ENCODE results near the gene MRPL9. TPM values are rescaled to one million over a fixed set of nuclear protein-coding genes. Genes with fewer than 3 reads are reported as not detected.
"Not testable (repeated sequence)": the region's sequence is repeated elsewhere in the genome, so short reads cannot be mapped to it uniquely, and the experiment has no call there.

The MRPL9 gene
- total and polyA plus RNA-seq, 9 donors = 66.3 to 87.9 (median 74.8) TPM

DNA sequence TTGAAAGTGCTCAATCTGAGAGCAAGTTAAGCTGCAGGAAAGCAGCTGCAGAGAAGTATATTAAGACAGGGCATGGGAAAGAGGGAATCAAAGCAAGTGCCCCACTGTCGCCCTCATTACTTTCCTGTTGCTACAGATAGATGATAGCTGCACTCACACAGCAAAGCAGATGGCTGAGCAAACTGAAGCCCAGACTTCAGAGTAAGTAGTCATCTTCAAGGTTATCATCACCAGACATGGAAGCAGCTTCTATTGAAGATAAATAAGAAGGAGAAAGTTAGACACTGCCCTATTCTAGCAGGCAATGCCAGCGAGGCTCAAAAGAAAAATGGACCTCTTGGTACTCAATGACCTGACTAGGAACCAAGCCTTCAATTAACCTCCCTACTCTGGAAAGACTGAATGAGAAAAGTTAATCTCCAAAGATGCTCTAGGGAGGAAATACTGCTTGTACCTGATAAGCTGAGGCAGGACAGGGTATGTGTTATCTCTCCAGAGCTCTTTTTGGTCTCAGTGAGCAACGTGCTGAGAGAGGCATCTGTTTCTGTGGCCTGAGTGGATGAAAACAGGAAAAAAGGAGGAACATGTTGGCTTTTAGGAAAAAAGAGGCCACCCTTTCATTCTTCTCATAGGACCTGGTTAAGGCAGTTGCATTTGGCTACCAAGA is 11.1 kb upstream of the MRPL9 start:
- no peaks in the 10 kb centered on the region for H3K4me1 ChIP-seq (ENCODE audit: control insufficient read depth, insufficient read depth, low read length)
- no peak overlapping the region for H3K4me3 ChIP-seq (ENCODE audit: low read length)
- no peaks in the 10 kb centered on the region for H3K27me3 ChIP-seq (ENCODE audit: control insufficient read depth, insufficient read depth, low read length)
- peaks cover 10% of the 10 kb centered on the region for H3K36me3 ChIP-seq (ENCODE audit: control insufficient read depth, insufficient read depth, low read length)
- no peaks in the 10 kb centered on the region for H3K9me3 ChIP-seq (replicated peaks; ENCODE audit: control insufficient read depth, low read depth, low read length)
- DNase-seq = no peak
- 80% methylated on average over 1 of the region's 3 CpGs for WGBS (ENCODE audit: insufficient coverage)
- no peak overlapping the region for H3K27ac ChIP-seq (ENCODE audit: low read length)

DNA sequence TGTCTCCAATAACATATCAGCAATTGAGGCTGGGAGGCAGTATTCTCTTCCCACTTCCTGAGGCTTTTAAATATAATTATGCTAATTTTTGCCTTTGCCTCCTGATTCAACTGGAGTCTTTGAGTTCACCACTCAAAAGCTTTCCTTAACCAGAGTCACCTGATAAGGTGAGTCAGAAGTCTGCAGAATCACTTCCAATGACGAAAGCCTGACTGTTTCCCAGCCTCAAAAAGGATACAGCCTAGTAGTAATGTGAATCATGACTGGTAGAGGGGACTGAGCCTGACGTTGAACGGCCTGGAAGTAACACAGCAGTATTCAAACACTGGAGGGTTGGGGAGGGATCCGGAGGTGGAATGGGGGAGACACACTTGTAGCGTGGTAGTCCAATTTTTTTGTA is 10.4 kb upstream of the MRPL9 start:
- no peaks in the 10 kb centered on the region for H3K4me1 ChIP-seq (ENCODE audit: control insufficient read depth, insufficient read depth, low read length)
- H3K36me3 ChIP-seq (ENCODE audit: control insufficient read depth, insufficient read depth, low read length) = peaks cover 8% of the 10 kb centered on the region
- WGBS (ENCODE audit: insufficient coverage) = 71% methylated on average over 3 of the region's 5 CpGs

DNA sequence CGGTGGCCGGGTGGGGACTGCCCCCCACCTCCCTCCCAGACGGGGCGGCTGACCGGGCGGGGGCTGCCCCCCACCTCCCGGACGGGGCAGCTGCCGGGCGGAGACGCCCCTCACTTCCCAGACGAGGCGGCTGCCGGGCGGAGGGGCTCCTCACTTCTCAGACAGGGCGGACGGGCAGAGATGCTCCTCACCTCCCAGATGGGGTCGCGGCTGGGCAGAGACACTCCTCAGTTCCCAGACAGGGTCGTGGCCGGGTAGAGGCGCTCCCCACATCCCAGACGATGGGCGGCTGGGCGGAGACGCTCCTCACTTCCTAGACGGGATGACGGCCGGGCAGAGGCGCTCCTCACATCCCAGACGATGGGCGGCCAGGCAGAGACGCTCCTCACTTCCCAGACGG is 6.0 kb upstream of the MRPL9 start:
- DNase-seq; H3K36me3 ChIP-seq (ENCODE audit: control insufficient read depth, insufficient read depth, low read length); H3K4me1 ChIP-seq (ENCODE audit: control insufficient read depth, insufficient read depth, low read length); H3K9me3 ChIP-seq (replicated peaks; ENCODE audit: control insufficient read depth, low read depth, low read length); H3K4me3 ChIP-seq (ENCODE audit: low read length); H3K27me3 ChIP-seq (ENCODE audit: control insufficient read depth, insufficient read depth, low read length); H3K27ac ChIP-seq (ENCODE audit: low read length): not testable (repeated sequence)
- 79% methylated on average over 5 of the region's 34 CpGs for WGBS (ENCODE audit: insufficient coverage)

More for the DNA sequence above, 10.4 kb upstream of the MRPL9 start:
- Histone ChIP-seq H3K9me3 (replicated peaks; ENCODE audit: control insufficient read depth, low read depth, low read length) (no peaks in the 10 kb centered on the region), H3K4me3 (ENCODE audit: low read length) (no peak overlapping the region), H3K27me3 (ENCODE audit: control insufficient read depth, insufficient read depth, low read length) (no peaks in the 10 kb centered on the region), H3K27ac (ENCODE audit: low read length) (no peak overlapping the region)
- DNase-seq = no peak

DNA sequence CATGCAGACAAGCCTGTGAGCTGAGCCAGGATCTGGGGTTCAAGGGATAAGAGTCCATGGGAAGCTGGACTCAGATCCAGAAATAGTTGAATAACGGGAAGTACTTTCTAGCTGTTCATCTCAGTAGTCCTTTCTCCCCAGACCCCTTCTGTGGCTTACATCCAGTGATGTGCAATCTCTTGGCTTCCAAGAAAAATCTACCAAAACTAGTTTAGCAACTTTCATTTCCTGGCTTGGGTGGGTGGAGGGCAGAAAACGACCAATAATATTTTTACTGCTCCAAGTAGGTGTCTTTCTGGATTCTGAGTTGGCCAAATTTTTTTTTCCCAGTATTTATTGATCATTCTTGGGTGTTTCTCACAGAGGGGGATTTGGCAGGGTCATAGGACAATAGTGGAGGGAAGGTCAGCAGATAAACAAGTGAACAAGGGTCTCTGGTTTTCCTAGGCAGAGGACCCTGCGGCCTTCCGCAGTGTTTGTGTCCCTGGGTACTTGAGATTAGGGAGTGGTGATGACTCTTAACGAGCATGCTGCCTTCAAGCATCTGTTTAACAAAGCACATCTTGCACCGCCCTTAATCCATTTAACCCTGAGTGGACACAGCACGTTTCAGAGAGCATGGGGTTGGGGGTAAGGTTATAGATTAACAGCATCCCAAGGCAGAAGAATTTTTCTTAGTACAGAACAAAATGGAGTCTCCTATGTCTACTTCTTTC is 5.2 kb upstream of the MRPL9 start:
- not testable (repeated sequence) for DNase-seq; H3K27ac ChIP-seq (ENCODE audit: low read length)
- no CpG with 5 or more reads among the region's 7 CpGs for WGBS (ENCODE audit: insufficient coverage)

DNA sequence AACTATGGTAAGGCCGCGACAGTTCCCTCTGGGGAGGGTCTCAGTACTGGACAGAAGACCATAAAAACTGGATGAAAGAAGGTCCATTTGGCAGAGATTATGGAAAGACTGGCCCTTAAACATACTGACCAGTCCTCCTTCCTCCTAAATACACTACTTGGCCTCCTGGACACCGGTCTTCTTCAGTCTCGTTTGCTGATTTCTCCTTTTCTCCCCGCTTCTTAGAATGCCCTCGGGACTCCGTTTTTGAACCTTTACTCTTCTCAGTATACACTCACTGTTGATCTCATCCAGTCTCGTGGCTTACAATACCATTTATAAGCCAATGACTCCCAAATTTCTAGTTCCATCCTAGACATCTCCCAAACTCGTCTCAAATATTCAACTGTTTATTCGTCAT is 694 bp upstream of the MRPL9 start:
- H3K27ac ChIP-seq (ENCODE audit: low read length) = peak overlapping the region; percentile 87
- H3K27me3 ChIP-seq (ENCODE audit: control insufficient read depth, insufficient read depth, low read length) = no peaks in the 10 kb centered on the region
- H3K4me1 ChIP-seq (ENCODE audit: control insufficient read depth, insufficient read depth, low read length) = peaks cover 7% of the 10 kb centered on the region
- no peak for DNase-seq
- H3K4me3 ChIP-seq (ENCODE audit: low read length) = peak overlapping the region; percentile 76
- WGBS (ENCODE audit: insufficient coverage) = 54% methylated on average over 8 of the region's 10 CpGs
- H3K9me3 ChIP-seq (replicated peaks; ENCODE audit: control insufficient read depth, low read depth, low read length) = no peaks in the 10 kb centered on the region
- H3K36me3 ChIP-seq (ENCODE audit: control insufficient read depth, insufficient read depth, low read length) = peaks cover 28% of the 10 kb centered on the region

More for the DNA sequence above, 5.2 kb upstream of the MRPL9 start:
- H3K4me3 ChIP-seq (ENCODE audit: low read length); H3K9me3 ChIP-seq (replicated peaks; ENCODE audit: control insufficient read depth, low read depth, low read length); H3K4me1 ChIP-seq (ENCODE audit: control insufficient read depth, insufficient read depth, low read length); H3K36me3 ChIP-seq (ENCODE audit: control insufficient read depth, insufficient read depth, low read length); H3K27me3 ChIP-seq (ENCODE audit: control insufficient read depth, insufficient read depth, low read length): not testable (repeated sequence)

DNA sequence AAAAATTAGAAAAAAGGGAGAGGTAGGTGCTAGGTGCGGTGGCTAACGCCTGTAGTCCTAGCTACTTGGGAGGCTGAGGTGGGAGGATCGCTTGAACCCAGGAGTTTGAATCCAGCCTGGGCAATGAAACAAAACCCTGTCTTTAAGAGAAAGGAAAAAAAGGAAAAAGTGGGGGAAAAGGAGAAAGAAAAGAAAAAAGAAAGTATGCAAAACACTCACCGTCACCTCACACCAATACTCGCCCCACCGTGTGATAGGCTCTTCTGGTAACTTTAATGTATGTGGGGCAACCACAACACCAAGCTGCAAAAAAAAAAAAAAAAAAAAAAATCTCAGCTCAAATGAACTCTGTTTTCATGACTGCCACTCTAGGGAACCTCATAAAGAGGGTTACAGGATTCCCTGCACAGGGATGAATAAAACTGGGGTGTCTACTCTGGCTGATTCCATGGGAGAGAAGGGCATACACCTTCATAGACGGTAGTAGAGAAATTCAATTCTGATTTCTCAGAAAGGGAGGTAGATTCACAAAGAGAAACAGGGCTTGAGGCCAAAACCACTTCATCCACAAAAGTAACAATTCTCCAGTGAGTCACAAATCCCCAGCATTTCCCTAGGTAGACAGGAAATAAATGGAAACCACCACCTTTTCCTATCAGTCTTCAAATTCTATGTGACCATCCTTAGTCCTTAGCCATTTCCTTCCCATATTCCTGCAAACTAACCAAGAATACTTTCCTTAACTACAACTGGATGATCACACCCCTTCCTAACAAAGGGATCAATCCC is 2.5 kb downstream of the MRPL9 start:
- 86% methylated on average over 3 of the region's 7 CpGs for WGBS (ENCODE audit: insufficient coverage)
- DNase-seq = no peak
- H3K36me3 ChIP-seq (ENCODE audit: control insufficient read depth, insufficient read depth, low read length) = peaks cover 49% of the 10 kb centered on the region

DNA sequence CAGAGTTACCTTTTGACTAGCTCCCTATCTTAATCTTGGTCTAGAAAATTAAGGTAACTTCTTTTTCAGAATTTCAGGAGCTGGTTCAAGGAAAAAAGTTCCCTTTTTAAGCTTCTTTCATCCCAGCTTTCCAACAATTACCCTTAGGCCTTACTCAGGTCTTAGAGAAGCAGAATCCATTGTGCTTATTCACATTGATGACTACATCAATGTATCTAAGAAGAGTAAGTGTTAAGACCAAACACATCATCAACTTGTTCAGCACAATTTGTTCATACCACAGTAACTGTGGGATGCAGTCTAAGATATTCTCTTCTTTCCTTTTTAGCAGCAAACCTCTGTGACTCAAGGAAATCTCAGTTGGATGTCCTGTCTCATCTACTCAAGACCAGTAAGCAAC is 4.1 kb downstream of the MRPL9 start:
- H3K4me1 ChIP-seq (ENCODE audit: control insufficient read depth, insufficient read depth, low read length) = peaks cover 7% of the 10 kb centered on the region
- no peak for DNase-seq
- H3K27me3 ChIP-seq (ENCODE audit: control insufficient read depth, insufficient read depth, low read length) = no peaks in the 10 kb centered on the region
- H3K36me3 ChIP-seq (ENCODE audit: control insufficient read depth, insufficient read depth, low read length) = peaks cover 55% of the 10 kb centered on the region
- no peaks in the 10 kb centered on the region for H3K9me3 ChIP-seq (replicated peaks; ENCODE audit: control insufficient read depth, low read depth, low read length)
- H3K27ac ChIP-seq (ENCODE audit: low read length) = no peak overlapping the region
- no peak overlapping the region for H3K4me3 ChIP-seq (ENCODE audit: low read length)

More for the DNA sequence above, 2.5 kb downstream of the MRPL9 start:
- H3K4me3 ChIP-seq (ENCODE audit: low read length) = no peak overlapping the region
- H3K27me3 ChIP-seq (ENCODE audit: control insufficient read depth, insufficient read depth, low read length) = no peaks in the 10 kb centered on the region
- no peaks in the 10 kb centered on the region for H3K9me3 ChIP-seq (replicated peaks; ENCODE audit: control insufficient read depth, low read depth, low read length)
- peaks cover 7% of the 10 kb centered on the region for H3K4me1 ChIP-seq (ENCODE audit: control insufficient read depth, insufficient read depth, low read length)
- H3K27ac ChIP-seq (ENCODE audit: low read length) = no peak overlapping the region

DNA sequence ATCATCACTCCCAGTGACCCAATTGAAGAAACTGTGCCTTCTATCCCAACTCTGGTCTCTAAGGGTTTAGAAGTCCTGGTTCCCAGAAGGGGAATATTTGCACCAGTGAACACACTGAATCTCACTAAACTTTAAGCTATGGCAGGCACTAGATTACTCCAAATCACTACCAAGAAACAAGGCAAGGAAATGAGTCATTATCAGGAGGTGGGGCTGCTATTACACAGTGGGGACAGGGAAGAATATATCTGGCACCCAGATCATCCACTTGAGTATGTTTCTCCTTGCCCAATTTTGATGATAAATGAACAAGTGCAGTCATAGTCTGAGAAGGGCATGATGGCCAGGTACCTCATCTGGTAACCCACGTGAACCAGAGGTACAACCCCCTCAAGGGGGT is 7.0 kb downstream of the MRPL9 start:
- no peaks in the 10 kb centered on the region for H3K9me3 ChIP-seq (replicated peaks; ENCODE audit: control insufficient read depth, low read depth, low read length)
- no CpG with 5 or more reads among the region's 1 CpG for WGBS (ENCODE audit: insufficient coverage)
- DNase-seq = no peak
- H3K4me3 ChIP-seq (ENCODE audit: low read length) = no peak overlapping the region
- peaks cover 45% of the 10 kb centered on the region for H3K36me3 ChIP-seq (ENCODE audit: control insufficient read depth, insufficient read depth, low read length)
- H3K27ac ChIP-seq (ENCODE audit: low read length) = no peak overlapping the region
- no peaks in the 10 kb centered on the region for H3K4me1 ChIP-seq (ENCODE audit: control insufficient read depth, insufficient read depth, low read length)
- H3K27me3 ChIP-seq (ENCODE audit: control insufficient read depth, insufficient read depth, low read length) = no peaks in the 10 kb centered on the region

DNA sequence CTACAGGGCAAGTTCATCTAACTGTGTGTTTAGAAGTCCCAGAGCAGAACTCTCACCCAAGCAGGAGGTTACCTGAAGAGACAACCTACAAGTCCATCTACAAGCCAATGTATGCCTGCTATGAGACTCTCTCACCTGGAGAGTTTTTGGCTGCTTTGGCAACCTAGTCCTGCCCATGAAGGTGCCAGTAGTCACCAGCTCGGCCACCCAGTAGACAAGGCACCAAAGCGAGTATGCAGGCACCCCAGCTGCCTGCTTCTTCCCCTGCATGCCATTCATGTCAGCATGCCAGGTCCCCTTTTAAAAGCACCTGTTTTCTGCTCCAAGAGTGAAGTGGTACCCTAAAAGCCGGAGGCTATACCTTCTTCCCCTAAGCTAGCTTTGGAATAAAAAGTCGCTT is 21.8 kb downstream of the MRPL9 start:
- WGBS (ENCODE audit: insufficient coverage) = 90% methylated on average over 3 of the region's 4 CpGs
- Histone ChIP-seq H3K4me1 (ENCODE audit: control insufficient read depth, insufficient read depth, low read length) (no peaks in the 10 kb centered on the region), H3K4me3 (ENCODE audit: low read length) (no peak overlapping the region), H3K27me3 (ENCODE audit: control insufficient read depth, insufficient read depth, low read length) (peaks cover 7% of the 10 kb centered on the region), H3K9me3 (replicated peaks; ENCODE audit: control insufficient read depth, low read depth, low read length) (peaks cover 12% of the 10 kb centered on the region), H3K27ac (ENCODE audit: low read length) (no peak overlapping the region), H3K36me3 (ENCODE audit: control insufficient read depth, insufficient read depth, low read length) (no peaks in the 10 kb centered on the region)
- no peak for DNase-seq

DNA sequence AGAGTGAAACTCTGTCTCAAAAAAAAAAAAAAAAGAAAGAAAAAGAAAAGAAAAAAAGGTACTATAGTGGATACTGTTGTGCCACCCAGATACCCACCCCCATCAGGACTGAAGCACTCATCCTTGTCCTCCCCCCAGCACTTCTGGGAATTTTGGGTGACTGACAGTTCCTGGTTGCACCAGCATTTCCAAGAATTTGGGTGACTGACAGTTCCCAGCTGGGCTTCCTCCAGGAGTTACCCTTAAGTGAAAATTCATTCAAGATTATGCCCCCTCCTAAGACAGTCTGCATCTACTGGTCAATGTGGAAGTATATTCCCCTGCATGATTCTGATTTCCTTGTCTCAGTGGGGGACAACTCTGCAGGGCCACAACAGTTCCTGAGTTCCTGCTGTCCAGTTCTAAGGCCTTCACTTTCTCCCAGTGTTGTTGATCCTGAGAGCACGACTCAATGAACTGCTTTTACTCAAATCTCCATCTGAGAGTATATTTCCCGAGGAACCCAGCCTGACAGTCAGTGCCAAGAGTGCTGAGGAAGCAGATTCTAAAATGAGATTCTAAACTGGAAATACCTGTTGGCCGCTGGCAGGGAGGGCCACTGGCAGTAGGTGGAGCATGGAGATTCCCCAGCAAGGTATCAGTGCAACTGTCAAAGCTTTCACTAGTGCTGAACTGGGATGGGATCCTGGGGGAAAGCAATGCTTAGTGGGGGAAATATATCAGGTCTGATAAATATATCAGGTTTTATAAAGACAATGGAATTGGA is 23.5 kb downstream of the MRPL9 start:
- no peak overlapping the region for H3K4me3 ChIP-seq (ENCODE audit: low read length)
- no peak for DNase-seq
- no peaks in the 10 kb centered on the region for H3K36me3 ChIP-seq (ENCODE audit: control insufficient read depth, insufficient read depth, low read length)
- H3K27me3 ChIP-seq (ENCODE audit: control insufficient read depth, insufficient read depth, low read length) = peaks cover 2% of the 10 kb centered on the region
- no peak overlapping the region for H3K27ac ChIP-seq (ENCODE audit: low read length)
- peaks cover 12% of the 10 kb centered on the region for H3K9me3 ChIP-seq (replicated peaks; ENCODE audit: control insufficient read depth, low read depth, low read length)
- H3K4me1 ChIP-seq (ENCODE audit: control insufficient read depth, insufficient read depth, low read length) = no peaks in the 10 kb centered on the region
- WGBS (ENCODE audit: insufficient coverage) = 67% methylated on average over 2 of the region's 3 CpGs
